HepG2 (cell line): ENCODE results near the gene PELI1. TPM values are rescaled to one million over a fixed set of nuclear protein-coding genes. Genes with fewer than 3 reads are reported as not detected.

ENCODE experiments used
- FOXO1 ChIP-seq: sonication (generic); formaldehyde crosslinking; IDR thresholded peaks from 2 replicates; pipeline ENCODE4 v1.4.0; 2020; ENCODE audit warnings: missing genetic modification reagents
- HNRNPL ChIP-seq: fragments of 200-400 bp; formaldehyde crosslinking; IDR thresholded peaks from 2 replicates; pipeline ENCODE4 v1.6.1; 2017; ENCODE audit warnings: mild to moderate bottlenecking, low read depth, low read length
- MATR3 ChIP-seq: sonication (generic); formaldehyde crosslinking; IDR thresholded peaks from 2 replicates; pipeline ENCODE4 v1.4.0; 2020; ENCODE audit warnings: missing genetic modification reagents
- MLLT10 ChIP-seq: sonication (generic); formaldehyde crosslinking; IDR thresholded peaks from 2 replicates; pipeline ENCODE4 v1.4.0; 2020; ENCODE audit warnings: missing genetic modification reagents
- MLXIP ChIP-seq: sonication (generic); formaldehyde crosslinking; IDR thresholded peaks from 2 replicates; pipeline ENCODE4 v1.9.0; 2021; ENCODE audit warnings: missing genetic modification reagents, borderline replicate concordance
- ZBTB43 ChIP-seq: sonication (generic); formaldehyde crosslinking; conservative IDR thresholded peaks from 2 replicates; pipeline ENCODE4 v1.4.0; 2020; ENCODE audit warnings: missing genetic modification reagents
- ZNF234 ChIP-seq: sonication (generic); formaldehyde crosslinking; conservative IDR thresholded peaks from 2 replicates; pipeline ENCODE4 v1.5.1; 2020; ENCODE audit warnings: mild to moderate bottlenecking, missing genetic modification reagents
- ZNF672 ChIP-seq: sonication (generic); formaldehyde crosslinking; IDR thresholded peaks from 2 replicates; pipeline ENCODE4 v1.8.1; 2022; ENCODE audit warnings: missing genetic modification reagents
- polyA plus RNA-seq, 8 experiments: library from polyadenylated mRNA; depleted of rRNA in 3 of 8; stranded (reverse) in 7 of 8; unstranded in 1 of 8; fragments of >200 nt; fragmentation: Illumina TruSeq in 4 of 8; extraction: Trizol in 4 of 8; gene quantifications; 2 replicates each; pipeline versions ENCODE4 v1.2.1 to v1.2.3, GENCODE V29; 2011 to 2016; ENCODE audit warnings: low read depth in 4 of 8, missing spikeins in 1 of 8, mixed read lengths in 1 of 8; ENCODE audit not compliant: insufficient read depth in 1 of 8
- total RNA-seq, 5 experiments: library from RNA; depleted of rRNA; stranded (reverse); fragments of >200 nt; fragmentation: Illumina TruSeq; extraction: Trizol; gene quantifications; 2 replicates each; pipeline ENCODE4 v1.2.3, GENCODE V29; 2016; ENCODE audit warnings: low read depth in 1 of 5
- TF ChIP-seq, protein P1 (sequence below): IDR thresholded peaks from 2 replicates; pipeline ENCODE4 v1.6.1; 2016; ENCODE audit warnings: low read depth
- TF ChIP-seq, protein P2 (sequence below): sonication (generic); formaldehyde crosslinking; IDR thresholded peaks from 2 replicates; pipeline ENCODE4 v1.9.0; 2021; ENCODE audit warnings: missing genetic modification reagents, mild to moderate bottlenecking, borderline replicate concordance
- TF ChIP-seq, protein P3 (sequence below): sonication (generic); formaldehyde crosslinking; IDR thresholded peaks from 2 replicates; pipeline ENCODE4 v1.4.0; 2020; ENCODE audit warnings: missing genetic modification reagents, borderline replicate concordance

The PELI1 gene
- total and polyA plus RNA-seq, 2 of the 13 experiments (the other 11 are each of a cell fraction or from before 2014, with no cell fraction given): 12.5 to 16.2 TPM

DNA sequence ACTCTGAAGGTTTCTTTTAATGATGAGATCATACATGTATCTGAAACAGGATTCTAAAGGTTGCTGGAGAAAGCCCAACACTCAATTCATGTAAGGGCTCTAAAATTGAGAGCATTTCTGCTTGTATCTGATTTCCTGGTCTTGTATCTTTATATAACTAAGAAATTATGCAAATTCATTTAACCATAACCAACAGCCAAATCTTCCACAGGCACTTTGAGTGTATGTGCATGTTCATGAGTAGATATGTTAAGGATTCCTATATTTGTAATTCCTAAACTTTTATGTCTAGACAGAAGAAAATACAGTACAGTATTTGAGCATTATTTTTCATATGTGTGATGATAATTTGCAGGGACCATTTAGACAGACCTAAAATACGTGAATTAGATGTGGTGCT is 20.4 kb upstream of the PELI1 start (continued):
- TF ChIP-seq MLXIP (CRISPR knock-in tag): no peak
- no peak for TF ChIP-seq MATR3 (CRISPR knock-in tag)
- TF ChIP-seq, protein P1, sequence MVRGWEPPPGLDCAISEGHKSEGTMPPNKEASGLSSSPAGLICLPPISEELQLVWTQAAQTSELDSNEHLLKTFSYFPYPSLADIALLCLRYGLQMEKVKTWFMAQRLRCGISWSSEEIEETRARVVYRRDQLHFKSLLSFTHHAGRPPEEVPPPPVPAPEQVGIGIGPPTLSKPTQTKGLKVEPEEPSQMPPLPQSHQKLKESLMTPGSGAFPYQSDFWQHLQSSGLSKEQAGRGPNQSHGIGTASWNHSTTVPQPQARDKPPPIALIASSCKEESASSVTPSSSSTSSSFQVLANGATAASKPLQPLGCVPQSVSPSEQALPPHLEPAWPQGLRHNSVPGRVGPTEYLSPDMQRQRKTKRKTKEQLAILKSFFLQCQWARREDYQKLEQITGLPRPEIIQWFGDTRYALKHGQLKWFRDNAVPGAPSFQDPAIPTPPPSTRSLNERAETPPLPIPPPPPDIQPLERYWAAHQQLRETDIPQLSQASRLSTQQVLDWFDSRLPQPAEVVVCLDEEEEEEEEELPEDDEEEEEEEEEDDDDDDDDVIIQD (CRISPR knock-in tag): no peak
- TF ChIP-seq, protein P2, sequence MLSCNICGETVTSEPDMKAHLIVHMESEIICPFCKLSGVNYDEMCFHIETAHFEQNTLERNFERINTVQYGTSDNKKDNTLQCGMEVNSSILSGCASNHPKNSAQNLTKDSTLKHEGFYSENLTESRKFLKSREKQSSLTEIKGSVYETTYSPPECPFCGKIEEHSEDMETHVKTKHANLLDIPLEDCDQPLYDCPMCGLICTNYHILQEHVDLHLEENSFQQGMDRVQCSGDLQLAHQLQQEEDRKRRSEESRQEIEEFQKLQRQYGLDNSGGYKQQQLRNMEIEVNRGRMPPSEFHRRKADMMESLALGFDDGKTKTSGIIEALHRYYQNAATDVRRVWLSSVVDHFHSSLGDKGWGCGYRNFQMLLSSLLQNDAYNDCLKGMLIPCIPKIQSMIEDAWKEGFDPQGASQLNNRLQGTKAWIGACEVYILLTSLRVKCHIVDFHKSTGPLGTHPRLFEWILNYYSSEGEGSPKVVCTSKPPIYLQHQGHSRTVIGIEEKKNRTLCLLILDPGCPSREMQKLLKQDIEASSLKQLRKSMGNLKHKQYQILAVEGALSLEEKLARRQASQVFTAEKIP (CRISPR knock-in tag): no peak
- TF ChIP-seq HNRNPL: no peak
- TF ChIP-seq, protein P3, sequence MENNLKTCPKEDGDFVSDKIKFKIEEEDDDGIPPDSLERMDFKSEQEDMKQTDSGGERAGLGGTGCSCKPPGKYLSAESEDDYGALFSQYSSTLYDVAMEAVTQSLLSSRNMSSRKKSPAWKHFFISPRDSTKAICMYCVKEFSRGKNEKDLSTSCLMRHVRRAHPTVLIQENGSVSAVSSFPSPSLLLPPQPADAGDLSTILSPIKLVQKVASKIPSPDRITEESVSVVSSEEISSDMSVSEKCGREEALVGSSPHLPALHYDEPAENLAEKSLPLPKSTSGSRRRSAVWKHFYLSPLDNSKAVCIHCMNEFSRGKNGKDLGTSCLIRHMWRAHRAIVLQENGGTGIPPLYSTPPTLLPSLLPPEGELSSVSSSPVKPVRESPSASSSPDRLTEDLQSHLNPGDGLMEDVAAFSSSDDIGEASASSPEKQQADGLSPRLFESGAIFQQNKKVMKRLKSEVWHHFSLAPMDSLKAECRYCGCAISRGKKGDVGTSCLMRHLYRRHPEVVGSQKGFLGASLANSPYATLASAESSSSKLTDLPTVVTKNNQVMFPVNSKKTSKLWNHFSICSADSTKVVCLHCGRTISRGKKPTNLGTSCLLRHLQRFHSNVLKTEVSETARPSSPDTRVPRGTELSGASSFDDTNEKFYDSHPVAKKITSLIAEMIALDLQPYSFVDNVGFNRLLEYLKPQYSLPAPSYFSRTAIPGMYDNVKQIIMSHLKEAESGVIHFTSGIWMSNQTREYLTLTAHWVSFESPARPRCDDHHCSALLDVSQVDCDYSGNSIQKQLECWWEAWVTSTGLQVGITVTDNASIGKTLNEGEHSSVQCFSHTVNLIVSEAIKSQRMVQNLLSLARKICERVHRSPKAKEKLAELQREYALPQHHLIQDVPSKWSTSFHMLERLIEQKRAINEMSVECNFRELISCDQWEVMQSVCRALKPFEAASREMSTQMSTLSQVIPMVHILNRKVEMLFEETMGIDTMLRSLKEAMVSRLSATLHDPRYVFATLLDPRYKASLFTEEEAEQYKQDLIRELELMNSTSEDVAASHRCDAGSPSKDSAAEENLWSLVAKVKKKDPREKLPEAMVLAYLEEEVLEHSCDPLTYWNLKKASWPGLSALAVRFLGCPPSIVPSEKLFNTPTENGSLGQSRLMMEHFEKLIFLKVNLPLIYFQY (CRISPR knock-in tag): no peak
- no peak for TF ChIP-seq ZNF234 (CRISPR knock-in tag)
- no peak for TF ChIP-seq ZBTB43 (CRISPR knock-in tag)
- no peak for TF ChIP-seq FOXO1 (CRISPR knock-in tag)
- no peak for TF ChIP-seq MLLT10
- TF ChIP-seq ZNF672 (CRISPR knock-in tag): no peak
- TF ChIP-seq, all 625 proteins: peak for 0
